DND-41 (cell line): ENCODE results near the gene COL23A1.

Experiments used
- CTCF ChIP-seq: IDR thresholded peaks from 2 replicates; pipeline ENCODE4 v1.5.1; 2012; ENCODE audit warnings: borderline replicate concordance, low read length, moderate library complexity, mild to moderate bottlenecking; ENCODE audit not compliant: poor library complexity, severe bottlenecking; ENCODE audit errors: extremely low read depth
- EZH2 ChIP-seq: IDR thresholded peaks from 3 replicates; pipeline ENCODE4 v1.6.1; 2012; ENCODE audit warnings: borderline replicate concordance, low read depth, mild to moderate bottlenecking, moderate library complexity, low read length, inconsistent platforms; ENCODE audit not compliant: severe bottlenecking

- no peak for TF ChIP-seq CTCF
- TF ChIP-seq EZH2: no peak
Observed at GRCh38 chr5:178416919-178417318, 173.3 kb downstream of the COL23A1 start.
